HepG2 (cell line): ENCODE results near the gene CYTH1. TPM values are rescaled to one million over a fixed set of nuclear protein-coding genes. Genes with fewer than 3 reads are reported as not detected.
A peak's percentile ranks its signal among the peaks of the same experiment; 100 is the strongest.

ENCODE experiments used
- ATF7-NPFF ChIP-seq: sonication (generic); formaldehyde crosslinking; IDR thresholded peaks from 2 replicates; pipeline ENCODE4 v1.8.1; 2023; ENCODE audit warnings: mild to moderate bottlenecking, low read depth, missing genetic modification reagents, moderate library complexity
- FOXJ3 ChIP-seq: sonication (generic); formaldehyde crosslinking; IDR thresholded peaks from 2 replicates; pipeline ENCODE4 v1.4.0; 2020; ENCODE audit warnings: missing genetic modification reagents, mild to moderate bottlenecking, borderline replicate concordance
- FOXO1 ChIP-seq: sonication (generic); formaldehyde crosslinking; IDR thresholded peaks from 2 replicates; pipeline ENCODE4 v1.4.0; 2020; ENCODE audit warnings: missing genetic modification reagents
- HMG20A ChIP-seq: IDR thresholded peaks from 2 replicates; pipeline ENCODE4 v1.6.1; 2016; ENCODE audit warnings: borderline replicate concordance
- KDM1A ChIP-seq: IDR thresholded peaks from 2 replicates; pipeline ENCODE4 v1.6.1; 2016; ENCODE audit warnings: missing compliant biosample characterization
- KMT2B ChIP-seq: IDR thresholded peaks from 2 replicates; pipeline ENCODE4 v1.6.1; 2016; ENCODE audit warnings: missing genetic modification reagents, missing compliant biosample characterization
- MAFF ChIP-seq: IDR thresholded peaks from 2 replicates; pipeline ENCODE4 v1.6.1; 2011; ENCODE audit warnings: low read depth, low read length, improper control_type of control experiment
- MYNN ChIP-seq: sonication (generic); formaldehyde crosslinking; IDR thresholded peaks from 2 replicates; pipeline ENCODE4 v1.4.0; 2020; ENCODE audit warnings: mild to moderate bottlenecking, low read depth, missing genetic modification reagents
- NR2F2 ChIP-seq: IDR thresholded peaks from 2 replicates; pipeline ENCODE4 v1.6.1; 2012; ENCODE audit warnings: low read depth, inconsistent platforms, borderline replicate concordance
- RELA ChIP-seq: sonication (generic); formaldehyde crosslinking; IDR thresholded peaks from 2 replicates; pipeline ENCODE4 v1.4.0; 2020; ENCODE audit warnings: missing genetic modification reagents
- ZEB1 ChIP-seq: IDR thresholded peaks from 2 replicates; pipeline ENCODE4 v1.6.1; 2012; ENCODE audit warnings: mild to moderate bottlenecking, low read depth, inconsistent platforms; ENCODE audit not compliant: insufficient replicate concordance
- ZNF12 ChIP-seq: sonication (generic); formaldehyde crosslinking; IDR thresholded peaks from 2 replicates; pipeline ENCODE4 v1.5.0; 2020; ENCODE audit warnings: missing genetic modification reagents
- ZNF550 ChIP-seq: sonication (generic); formaldehyde crosslinking; IDR thresholded peaks from 2 replicates; pipeline ENCODE4 v1.4.0; 2020; ENCODE audit warnings: mild to moderate bottlenecking, missing genetic modification reagents, borderline replicate concordance
- ZNF572 ChIP-seq: sonication (generic); formaldehyde crosslinking; IDR thresholded peaks from 2 replicates; pipeline ENCODE4 v1.5.1; 2020; ENCODE audit warnings: mild to moderate bottlenecking, missing genetic modification reagents
- polyA plus RNA-seq, 8 experiments: library from polyadenylated mRNA; depleted of rRNA in 3 of 8; stranded (reverse) in 7 of 8; unstranded in 1 of 8; fragments of >200 nt; fragmentation: Illumina TruSeq in 4 of 8; extraction: Trizol in 4 of 8; gene quantifications; 2 replicates each; pipeline versions ENCODE4 v1.2.1 to v1.2.3, GENCODE V29; 2011 to 2016; ENCODE audit warnings: low read depth in 4 of 8, missing spikeins in 1 of 8, mixed read lengths in 1 of 8; ENCODE audit not compliant: insufficient read depth in 1 of 8
- total RNA-seq, 5 experiments: library from RNA; depleted of rRNA; stranded (reverse); fragments of >200 nt; fragmentation: Illumina TruSeq; extraction: Trizol; gene quantifications; 2 replicates each; pipeline ENCODE4 v1.2.3, GENCODE V29; 2016; ENCODE audit warnings: low read depth in 1 of 5
- TF ChIP-seq, protein P1 (sequence below): sonication (generic); formaldehyde crosslinking; IDR thresholded peaks from 2 replicates; pipeline ENCODE4 v1.5.0; 2020; ENCODE audit warnings: missing genetic modification reagents
- TF ChIP-seq, protein P2 (sequence below): sonication (generic); formaldehyde crosslinking; IDR thresholded peaks from 2 replicates; pipeline ENCODE4 v1.4.0; 2020; ENCODE audit warnings: missing genetic modification reagents, mild to moderate bottlenecking, borderline replicate concordance
- TF ChIP-seq, protein P3 (sequence below): sonication (generic); formaldehyde crosslinking; IDR thresholded peaks from 2 replicates; pipeline ENCODE4 v1.4.0; 2020; ENCODE audit warnings: missing genetic modification reagents
- TF ChIP-seq, protein P4 (sequence below): IDR thresholded peaks from 2 replicates; pipeline ENCODE4 v1.6.1; 2016; ENCODE audit warnings: low read depth
- TF ChIP-seq, protein P5 (sequence below): sonication (generic); formaldehyde crosslinking; IDR thresholded peaks from 2 replicates; pipeline ENCODE4 v1.4.0; 2020; ENCODE audit warnings: missing genetic modification reagents, mild to moderate bottlenecking, borderline replicate concordance
- TF ChIP-seq, protein P6 (sequence below): sonication (generic); formaldehyde crosslinking; IDR thresholded peaks from 2 replicates; pipeline ENCODE4 v1.8.1; 2023; ENCODE audit warnings: mild to moderate bottlenecking, missing genetic modification reagents

Gene CYTH1
- total and polyA plus RNA-seq, 2 of the 13 experiments (the other 11 are each of a cell fraction or from before 2014, with no cell fraction given) = 20.1 to 48.9 TPM

DNA sequence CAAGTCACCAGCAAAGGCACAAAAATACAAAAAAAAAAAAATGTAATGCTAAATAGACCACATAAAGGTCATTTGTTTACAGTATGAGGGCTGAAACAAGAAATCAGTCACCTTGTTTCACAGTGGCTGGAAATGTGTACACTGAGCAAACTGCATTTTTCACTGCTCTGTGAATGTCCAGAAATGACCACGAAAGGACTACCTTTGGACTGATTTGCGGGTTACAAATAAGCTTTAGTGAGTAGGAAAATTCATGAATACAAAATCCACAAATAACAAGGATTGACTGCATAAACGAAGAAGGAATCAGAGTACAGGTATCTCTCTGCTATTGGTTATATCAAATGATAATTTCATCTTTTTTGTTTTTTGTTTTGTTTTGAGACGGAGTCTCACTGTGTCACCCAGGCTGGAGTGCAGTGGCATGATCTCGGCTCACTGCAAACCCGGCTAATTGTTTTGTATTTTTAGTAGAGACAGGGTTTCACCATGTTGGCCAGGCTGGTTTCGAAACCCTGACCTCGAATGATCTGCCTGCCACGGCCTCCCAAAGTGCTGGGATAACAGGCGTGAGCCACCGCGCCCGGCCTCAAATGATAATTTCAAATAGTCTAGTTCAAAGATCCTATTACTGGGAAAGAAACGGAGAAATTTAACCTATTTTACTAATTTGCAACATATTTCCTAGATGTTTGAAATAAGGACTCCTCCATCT lies 30.5 kb downstream of the CYTH1 start (continued):
- TF ChIP-seq, protein P1, sequence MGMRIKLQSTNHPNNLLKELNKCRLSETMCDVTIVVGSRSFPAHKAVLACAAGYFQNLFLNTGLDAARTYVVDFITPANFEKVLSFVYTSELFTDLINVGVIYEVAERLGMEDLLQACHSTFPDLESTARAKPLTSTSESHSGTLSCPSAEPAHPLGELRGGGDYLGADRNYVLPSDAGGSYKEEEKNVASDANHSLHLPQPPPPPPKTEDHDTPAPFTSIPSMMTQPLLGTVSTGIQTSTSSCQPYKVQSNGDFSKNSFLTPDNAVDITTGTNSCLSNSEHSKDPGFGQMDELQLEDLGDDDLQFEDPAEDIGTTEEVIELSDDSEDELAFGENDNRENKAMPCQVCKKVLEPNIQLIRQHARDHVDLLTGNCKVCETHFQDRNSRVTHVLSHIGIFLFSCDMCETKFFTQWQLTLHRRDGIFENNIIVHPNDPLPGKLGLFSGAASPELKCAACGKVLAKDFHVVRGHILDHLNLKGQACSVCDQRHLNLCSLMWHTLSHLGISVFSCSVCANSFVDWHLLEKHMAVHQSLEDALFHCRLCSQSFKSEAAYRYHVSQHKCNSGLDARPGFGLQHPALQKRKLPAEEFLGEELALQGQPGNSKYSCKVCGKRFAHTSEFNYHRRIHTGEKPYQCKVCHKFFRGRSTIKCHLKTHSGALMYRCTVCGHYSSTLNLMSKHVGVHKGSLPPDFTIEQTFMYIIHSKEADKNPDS (CRISPR knock-in tag) = no peak
- TF ChIP-seq HMG20A (peak; percentile 45; the same call in 1 of the 2 replicates), KMT2B (CRISPR knock-in tag) (peak; percentile 20; the same call in 1 of the 2 replicates), RELA (no peak), FOXO1 (peak; percentile 39; the same call in 1 of the 2 replicates), ATF7-NPFF (CRISPR knock-in tag) (no peak), ZNF550 (CRISPR knock-in tag) (no peak), ZEB1 (peak; percentile 27), KDM1A (no peak), NR2F2 (0 out of 2 replicates have a peak, but pooled peaks have one; percentile 12), MYNN (CRISPR knock-in tag) (no peak), MAFF (no peak), ZNF12 (CRISPR knock-in tag) (no peak), FOXJ3 (CRISPR knock-in tag) (peak; percentile 80; the same call in 1 of the 2 replicates), ZNF572 (CRISPR knock-in tag) (no peak)
- TF ChIP-seq, protein P2, sequence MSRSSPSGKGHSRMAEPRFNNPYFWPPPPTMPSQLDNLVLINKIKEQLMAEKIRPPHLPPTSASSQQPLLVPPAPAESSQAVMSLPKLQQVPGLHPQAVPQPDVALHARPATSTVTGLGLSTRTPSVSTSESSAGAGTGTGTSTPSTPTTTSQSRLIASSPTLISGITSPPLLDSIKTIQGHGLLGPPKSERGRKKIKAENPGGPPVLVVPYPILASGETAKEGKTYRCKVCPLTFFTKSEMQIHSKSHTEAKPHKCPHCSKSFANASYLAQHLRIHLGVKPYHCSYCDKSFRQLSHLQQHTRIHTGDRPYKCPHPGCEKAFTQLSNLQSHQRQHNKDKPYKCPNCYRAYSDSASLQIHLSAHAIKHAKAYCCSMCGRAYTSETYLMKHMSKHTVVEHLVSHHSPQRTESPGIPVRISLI = peak; percentile 68; the same call in 1 of the 2 replicates
- TF ChIP-seq, protein P3, sequence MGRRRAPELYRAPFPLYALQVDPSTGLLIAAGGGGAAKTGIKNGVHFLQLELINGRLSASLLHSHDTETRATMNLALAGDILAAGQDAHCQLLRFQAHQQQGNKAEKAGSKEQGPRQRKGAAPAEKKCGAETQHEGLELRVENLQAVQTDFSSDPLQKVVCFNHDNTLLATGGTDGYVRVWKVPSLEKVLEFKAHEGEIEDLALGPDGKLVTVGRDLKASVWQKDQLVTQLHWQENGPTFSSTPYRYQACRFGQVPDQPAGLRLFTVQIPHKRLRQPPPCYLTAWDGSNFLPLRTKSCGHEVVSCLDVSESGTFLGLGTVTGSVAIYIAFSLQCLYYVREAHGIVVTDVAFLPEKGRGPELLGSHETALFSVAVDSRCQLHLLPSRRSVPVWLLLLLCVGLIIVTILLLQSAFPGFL (CRISPR knock-in tag) = no peak
- TF ChIP-seq, protein P4, sequence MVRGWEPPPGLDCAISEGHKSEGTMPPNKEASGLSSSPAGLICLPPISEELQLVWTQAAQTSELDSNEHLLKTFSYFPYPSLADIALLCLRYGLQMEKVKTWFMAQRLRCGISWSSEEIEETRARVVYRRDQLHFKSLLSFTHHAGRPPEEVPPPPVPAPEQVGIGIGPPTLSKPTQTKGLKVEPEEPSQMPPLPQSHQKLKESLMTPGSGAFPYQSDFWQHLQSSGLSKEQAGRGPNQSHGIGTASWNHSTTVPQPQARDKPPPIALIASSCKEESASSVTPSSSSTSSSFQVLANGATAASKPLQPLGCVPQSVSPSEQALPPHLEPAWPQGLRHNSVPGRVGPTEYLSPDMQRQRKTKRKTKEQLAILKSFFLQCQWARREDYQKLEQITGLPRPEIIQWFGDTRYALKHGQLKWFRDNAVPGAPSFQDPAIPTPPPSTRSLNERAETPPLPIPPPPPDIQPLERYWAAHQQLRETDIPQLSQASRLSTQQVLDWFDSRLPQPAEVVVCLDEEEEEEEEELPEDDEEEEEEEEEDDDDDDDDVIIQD (CRISPR knock-in tag) = peak; percentile 29
- TF ChIP-seq, protein P5, sequence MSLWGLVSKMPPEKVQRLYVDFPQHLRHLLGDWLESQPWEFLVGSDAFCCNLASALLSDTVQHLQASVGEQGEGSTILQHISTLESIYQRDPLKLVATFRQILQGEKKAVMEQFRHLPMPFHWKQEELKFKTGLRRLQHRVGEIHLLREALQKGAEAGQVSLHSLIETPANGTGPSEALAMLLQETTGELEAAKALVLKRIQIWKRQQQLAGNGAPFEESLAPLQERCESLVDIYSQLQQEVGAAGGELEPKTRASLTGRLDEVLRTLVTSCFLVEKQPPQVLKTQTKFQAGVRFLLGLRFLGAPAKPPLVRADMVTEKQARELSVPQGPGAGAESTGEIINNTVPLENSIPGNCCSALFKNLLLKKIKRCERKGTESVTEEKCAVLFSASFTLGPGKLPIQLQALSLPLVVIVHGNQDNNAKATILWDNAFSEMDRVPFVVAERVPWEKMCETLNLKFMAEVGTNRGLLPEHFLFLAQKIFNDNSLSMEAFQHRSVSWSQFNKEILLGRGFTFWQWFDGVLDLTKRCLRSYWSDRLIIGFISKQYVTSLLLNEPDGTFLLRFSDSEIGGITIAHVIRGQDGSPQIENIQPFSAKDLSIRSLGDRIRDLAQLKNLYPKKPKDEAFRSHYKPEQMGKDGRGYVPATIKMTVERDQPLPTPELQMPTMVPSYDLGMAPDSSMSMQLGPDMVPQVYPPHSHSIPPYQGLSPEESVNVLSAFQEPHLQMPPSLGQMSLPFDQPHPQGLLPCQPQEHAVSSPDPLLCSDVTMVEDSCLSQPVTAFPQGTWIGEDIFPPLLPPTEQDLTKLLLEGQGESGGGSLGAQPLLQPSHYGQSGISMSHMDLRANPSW (CRISPR knock-in tag) = 0 out of 2 replicates have a peak, but pooled peaks have one; percentile 35
- TF ChIP-seq, protein P6, sequence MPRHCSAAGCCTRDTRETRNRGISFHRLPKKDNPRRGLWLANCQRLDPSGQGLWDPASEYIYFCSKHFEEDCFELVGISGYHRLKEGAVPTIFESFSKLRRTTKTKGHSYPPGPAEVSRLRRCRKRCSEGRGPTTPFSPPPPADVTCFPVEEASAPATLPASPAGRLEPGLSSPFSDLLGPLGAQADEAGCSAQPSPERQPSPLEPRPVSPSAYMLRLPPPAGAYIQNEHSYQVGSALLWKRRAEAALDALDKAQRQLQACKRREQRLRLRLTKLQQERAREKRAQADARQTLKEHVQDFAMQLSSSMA (CRISPR knock-in tag) = no peak
